Activated CD4-positive, alpha-beta memory T cell treated with anti-CD3 and anti-CD28 coated beads, Interleukin-2, amount 10 ng/mL, durations not matched to agents 7 days and 5 days (primary cell): ENCODE data around the gene IFI35. TPM values are rescaled to one million over a fixed set of nuclear protein-coding genes. Genes with fewer than 3 reads are reported as not detected.
"Not testable (repeated sequence)": the region's sequence is repeated elsewhere in the genome, so short reads cannot be mapped to it uniquely, and the experiment has no call there.

Experiments used
- CTCF ChIA-PET: fragments of 350-600 bp; sonication (Branson Sonifier 250); formaldehyde crosslinking; loops from one replicate; lab custom pipeline; 2021; ENCODE audit warnings: antibody characterized with exemption, inconsistent platforms; lab: Charles Lee
- POLR2A ChIA-PET: fragments of 350-600 bp; sonication (Branson Sonifier 250); formaldehyde crosslinking; loops from one replicate; lab custom pipeline; 2021; ENCODE audit warnings: antibody characterized with exemption; lab: Charles Lee
- DNase-seq: peaks from one replicate; pipeline ENCODE4 v3.0.0-alpha.2; 2020
- H3K27ac Mint-ChIP-seq: one replicate; pipeline ENCODE4 v1.8.0; 2021; ENCODE audit warnings: mild to moderate bottlenecking, mixed read lengths
- H3K27me3 Mint-ChIP-seq: one replicate; pipeline ENCODE4 v1.8.0; 2021; ENCODE audit warnings: mixed read lengths
- H3K36me3 Mint-ChIP-seq: one replicate; pipeline ENCODE4 v1.8.0; 2021; ENCODE audit warnings: low read depth, mixed read lengths
- H3K4me1 Mint-ChIP-seq: one replicate; pipeline ENCODE4 v1.8.0; 2021; ENCODE audit warnings: mixed read lengths
- H3K4me3 Mint-ChIP-seq: one replicate; pipeline ENCODE4 v1.8.0; 2021; ENCODE audit warnings: mild to moderate bottlenecking, mixed read lengths
- H3K9me3 Mint-ChIP-seq: one replicate; pipeline ENCODE4 v1.8.0; 2021; ENCODE audit warnings: mixed read lengths
- total RNA-seq, 2 experiments: library from RNA; stranded (reverse); gene quantifications; one replicate each; pipeline ENCODE4 v1.2.3, GENCODE V29; 2021

IFI35 gene
- total RNA-seq, 2 experiments from 2014 or later, result 149 to 154 TPM

DNA sequence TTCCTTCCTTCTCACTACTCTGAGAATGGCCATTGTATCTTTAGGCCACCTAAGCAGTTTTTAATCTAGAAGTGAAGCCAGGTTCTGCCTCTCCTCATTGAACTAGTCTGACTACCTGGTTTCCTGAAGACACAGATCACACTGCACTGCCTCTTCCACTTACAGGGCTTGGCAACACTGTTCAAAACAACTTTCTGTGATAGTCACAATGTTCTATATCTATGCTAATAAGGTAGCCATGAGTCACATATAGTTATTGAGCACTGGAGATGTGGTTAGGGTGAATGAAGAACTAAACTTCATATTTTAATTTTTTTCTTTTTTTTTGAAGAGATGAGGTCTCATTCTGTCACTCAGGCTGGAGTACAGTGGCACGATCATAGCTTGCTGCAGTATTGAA, 45.4 kb downstream of the IFI35 start:
- H3K27me3 Mint-ChIP-seq, result no peaks in the 10 kb centered on the region
- no peak overlapping the region for H3K27ac Mint-ChIP-seq
- no peaks in the 10 kb centered on the region for H3K9me3 Mint-ChIP-seq
- no peak for DNase-seq
- H3K4me1 Mint-ChIP-seq, result no peaks in the 10 kb centered on the region
- no peak overlapping the region for H3K4me3 Mint-ChIP-seq
- POLR2A ChIA-PET, result no interaction called here
- CTCF ChIA-PET, result no interaction called here
- peaks cover 63% of the 10 kb centered on the region for H3K36me3 Mint-ChIP-seq

GRCh38 chr17:43053008-43053407, 46.4 kb downstream of the IFI35 start:
- POLR2A ChIA-PET, CTCF ChIA-PET: not testable (repeated sequence)

GRCh38 chr17:43056051-43056450, 49.5 kb downstream of the IFI35 start:
- Mint-ChIP-seq H3K27me3 (no peaks in the 10 kb centered on the region), H3K4me3 (no peak overlapping the region), H3K4me1 (no peaks in the 10 kb centered on the region), H3K36me3 (peaks cover 49% of the 10 kb centered on the region), H3K27ac (no peak overlapping the region), H3K9me3 (no peaks in the 10 kb centered on the region)
- ChIA-PET CTCF (interaction anchor here (0.6 kb wide), 1 partner anchor 76 kb away, joined by 3 read pairs; no protein-coding TSS in a partner anchor), POLR2A (interaction anchor here (0.6 kb wide), 1 partner anchor 312 kb away, joined by 3 read pairs; no protein-coding TSS in a partner anchor)
- DNase-seq, result no peak

More at GRCh38 chr17:43053008-43053407, 46.4 kb downstream of the IFI35 start:
- H3K4me3 Mint-ChIP-seq, H3K4me1 Mint-ChIP-seq, H3K27ac Mint-ChIP-seq, H3K27me3 Mint-ChIP-seq, DNase-seq, H3K9me3 Mint-ChIP-seq: not testable (repeated sequence)
- peaks cover 57% of the 10 kb centered on the region for H3K36me3 Mint-ChIP-seq

- CTCF ChIA-PET, result no interaction called here
- Mint-ChIP-seq H3K27me3 (no peaks in the 10 kb centered on the region), H3K4me1 (no peaks in the 10 kb centered on the region), H3K27ac (no peak overlapping the region), H3K9me3 (no peaks in the 10 kb centered on the region), H3K4me3 (no peak overlapping the region), H3K36me3 (peaks cover 40% of the 10 kb centered on the region)
- no peak for DNase-seq
- POLR2A ChIA-PET, result no interaction called here
These were observed 56.5 kb downstream of the IFI35 start for GRCh38 chr17:43062984-43063638.

Other genes with a start within 250 kb of the IFI35 start
- not detected for gene RAMP2, start 245.6 kb upstream of the IFI35 start, total RNA-seq
- 10 to 100 TPM; 52.8 to 53.0 TPM for gene VPS25, start 233.3 kb upstream of the IFI35 start, total RNA-seq
- gene WNK4, start 226.2 kb upstream of the IFI35 start, total RNA-seq, result under 1 TPM; 0.18 to 0.20 TPM
- gene COA3, start 208.1 kb upstream of the IFI35 start, total RNA-seq, result 10 to 100 TPM; 35.1 to 37.0 TPM
- gene CNTD1, start 207.9 kb upstream of the IFI35 start, total RNA-seq, result not detected
- gene BECN1, start 182.5 kb upstream of the IFI35 start, total RNA-seq, result 10 to 100 TPM; 95.6 to 96.8 TPM
- gene PSME3, start 173.4 kb upstream of the IFI35 start, total RNA-seq, result 100 to 1,000 TPM; 101 to 104 TPM
- 1 to 10 TPM; 1.0 to 1.1 TPM for gene AOC2, start 162.2 kb upstream of the IFI35 start, total RNA-seq
- under 1 TPM; 0.50 to 0.53 TPM for gene AOC3, start 155.6 kb upstream of the IFI35 start, total RNA-seq
- not detected for gene G6PC1, start 106.0 kb upstream of the IFI35 start, total RNA-seq
- gene AARSD1, start 42.3 kb upstream of the IFI35 start, total RNA-seq, result 10 to 100 TPM; 27.9 to 28.5 TPM
- gene PTGES3L, start 26.7 kb upstream of the IFI35 start, total RNA-seq, result under 1 TPM; 0.40 to 0.65 TPM
- gene RUNDC1, start 26.2 kb upstream of the IFI35 start, total RNA-seq, result 10 to 100 TPM; 17.1 to 17.3 TPM
- 100 to 1,000 TPM; 880 to 892 TPM for gene RPL27, start 8.4 kb upstream of the IFI35 start, total RNA-seq
- 10 to 100 TPM; 15.0 to 16.6 TPM for gene VAT1, start 15.6 kb downstream of the IFI35 start, total RNA-seq
- gene RND2, start 18.4 kb downstream of the IFI35 start, total RNA-seq, result not detected
- 10 to 100 TPM; 62.5 to 66.5 TPM for gene BRCA1, start 118.6 kb downstream of the IFI35 start, total RNA-seq
- gene NBR1, start 164.4 kb downstream of the IFI35 start, total RNA-seq, result 10 to 100 TPM; 68.1 to 69.8 TPM
- 10 to 100 TPM; 12.9 to 13.8 TPM for gene TMEM106A, start 205.1 kb downstream of the IFI35 start, total RNA-seq
- gene CCDC200, start 221.8 kb downstream of the IFI35 start, total RNA-seq, result under 1 TPM in 1 of 2 experiments, not detected in 1; 0.53 TPM
- gene RNU2-1, start 227.2 kb downstream of the IFI35 start, total RNA-seq, result 1,000 to 10,000 TPM; 6,842 to 7,042 TPM